Trophoblast cell (in vitro differentiated cells and primary cell): ENCODE results near the gene SLC7A8.

Source experiments
- DNase-seq, 2 donors: peaks; one replicate each; pipeline ENCODE4 v3.0.0-alpha.2; 2016
- H2AFZ ChIP-seq: 2 replicates; pipeline ENCODE4 v1.6.1; 2013; ENCODE audit warnings: low read length, moderate library complexity, mild to moderate bottlenecking; ENCODE audit not compliant: insufficient read depth, poor library complexity
- H2AK5ac ChIP-seq: 2 replicates; pipeline ENCODE4 v1.6.1; 2013; ENCODE audit warnings: mild to moderate bottlenecking, low read length
- H2BK120ac ChIP-seq: 2 replicates; pipeline ENCODE4 v1.6.1; 2013; ENCODE audit warnings: low read length, mild to moderate bottlenecking, moderate library complexity; ENCODE audit not compliant: insufficient read depth, poor library complexity
- H2BK12ac ChIP-seq: 2 replicates; pipeline ENCODE4 v1.6.1; 2013; ENCODE audit warnings: mild to moderate bottlenecking, low read length, moderate library complexity
- H2BK5ac ChIP-seq: 2 replicates; pipeline ENCODE4 v1.6.1; 2013; ENCODE audit warnings: low read length, low read depth, moderate library complexity, mild to moderate bottlenecking; ENCODE audit not compliant: poor library complexity
- H3K14ac ChIP-seq: 2 replicates; pipeline ENCODE4 v1.6.1; 2013; ENCODE audit warnings: mild to moderate bottlenecking, low read length
- H3K18ac ChIP-seq: 2 replicates; pipeline ENCODE4 v1.6.1; 2013; ENCODE audit warnings: mild to moderate bottlenecking, low read length
- H3K23ac ChIP-seq: 2 replicates; pipeline ENCODE4 v1.6.1; 2013; ENCODE audit warnings: low read length
- H3K27ac ChIP-seq: 2 replicates; pipeline ENCODE4 v1.5.1; 2013; ENCODE audit warnings: low read depth, mild to moderate bottlenecking, inconsistent platforms, low read length, moderate library complexity
- H3K27me3 ChIP-seq: 2 replicates; pipeline ENCODE4 v1.6.1; 2013; ENCODE audit warnings: inconsistent platforms, mild to moderate bottlenecking, low read length, moderate library complexity; ENCODE audit not compliant: insufficient read depth
- H3K36me3 ChIP-seq, 2 experiments: 1 replicate in 1 of 2; 2 replicates in 1 of 2; pipeline ENCODE4 v1.6.1; 2013; ENCODE audit warnings: low read length in 2 of 2, mild to moderate bottlenecking in 2 of 2, moderate library complexity in 1 of 2; ENCODE audit not compliant: insufficient read depth in 2 of 2, control insufficient read depth in 1 of 2
- H3K4ac ChIP-seq: 2 replicates; pipeline ENCODE4 v1.6.1; 2013; ENCODE audit warnings: low read depth, mild to moderate bottlenecking, low read length, moderate library complexity
- H3K4me1 ChIP-seq, 2 experiments: 1 replicate in 1 of 2; 2 replicates in 1 of 2; pipeline ENCODE4 v1.6.1; 2013; ENCODE audit warnings: low read length in 2 of 2, mild to moderate bottlenecking in 2 of 2, moderate library complexity in 1 of 2; ENCODE audit not compliant: insufficient read depth in 2 of 2, control insufficient read depth in 1 of 2
- H3K4me2 ChIP-seq: 2 replicates; pipeline ENCODE4 v1.6.1; 2013; ENCODE audit warnings: inconsistent platforms, mild to moderate bottlenecking, low read length, moderate library complexity
- H3K4me3 ChIP-seq: 2 replicates; pipeline ENCODE4 v1.5.1; 2013; ENCODE audit warnings: mild to moderate bottlenecking, low read depth, low read length, inconsistent platforms
- H3K79me1 ChIP-seq: one replicate; pipeline ENCODE4 v1.6.1; 2013; ENCODE audit warnings: low read length
- H3K79me2 ChIP-seq: 2 replicates; pipeline ENCODE4 v1.6.1; 2013; ENCODE audit warnings: low read length, mild to moderate bottlenecking; ENCODE audit not compliant: control insufficient read depth, insufficient read depth, poor library complexity
- H3K9ac ChIP-seq: 2 replicates; pipeline ENCODE4 v1.6.1; 2013; ENCODE audit warnings: mild to moderate bottlenecking, low read length
- H3K9me3 ChIP-seq: 2 replicates; pipeline ENCODE4 v1.6.1; 2013; ENCODE audit warnings: low read depth, mild to moderate bottlenecking, control low read depth, inconsistent platforms, low read length; ENCODE audit not compliant: insufficient read depth
- H4K12ac ChIP-seq: 2 replicates; pipeline ENCODE4 v1.6.1; 2013; ENCODE audit warnings: low read depth, mild to moderate bottlenecking, low read length, moderate library complexity
- H4K8ac ChIP-seq: 2 replicates; pipeline ENCODE4 v1.6.1; 2013; ENCODE audit warnings: low read depth, mild to moderate bottlenecking, low read length, moderate library complexity
- H4K91ac ChIP-seq: one replicate; pipeline ENCODE4 v1.6.1; 2013; ENCODE audit warnings: low read depth, mild to moderate bottlenecking, low read length, moderate library complexity
- WGBS: extraction: QIAGEN DNeasy Blood & Tissue Kit; methylation state at CpG from one replicate; pipeline ENCODE4 v1.1.7; 2013; ENCODE audit warnings: missing lambda C conversion rate; ENCODE audit not compliant: insufficient read length, insufficient coverage; ENCODE audit errors: extremely low coverage; 5-methylcytosine and 5-hydroxymethylcytosine counted together

Gene SLC7A8

DNA sequence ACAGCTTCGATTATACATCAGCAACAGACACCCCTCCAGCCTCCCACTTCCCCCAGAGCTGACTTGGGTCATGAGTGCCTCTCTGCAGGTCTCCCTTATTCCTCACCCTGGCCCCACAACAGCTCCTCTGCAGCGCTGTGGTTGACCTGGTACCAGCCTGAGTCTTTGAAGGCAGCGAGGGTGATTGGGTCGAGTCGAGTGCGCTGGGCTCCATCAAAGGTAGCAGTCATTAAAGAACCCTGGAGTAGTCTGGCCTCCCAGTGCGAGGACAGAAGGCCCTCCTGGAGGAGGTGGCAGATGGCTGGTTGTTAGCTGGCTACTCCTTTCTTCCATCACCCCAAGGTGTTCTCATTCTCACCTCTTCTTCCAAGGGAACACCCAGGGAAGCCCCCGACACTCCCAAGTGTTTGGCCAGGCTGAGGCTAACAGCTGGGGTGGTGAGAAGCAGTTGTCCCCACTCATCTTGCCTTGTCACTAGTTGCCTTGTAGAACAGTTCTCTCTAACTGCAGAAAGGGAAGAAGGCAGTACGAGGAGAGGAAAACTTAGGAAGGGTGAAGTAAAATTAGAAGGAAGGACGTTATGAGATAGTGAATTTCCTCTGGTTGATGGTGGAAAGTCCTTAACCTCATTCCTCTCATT lies 81.4 kb downstream of the SLC7A8 start:
- Histone ChIP-seq H2BK120ac (no peak overlapping the region), H3K27me3 (no peaks in the 10 kb centered on the region), H2AK5ac (no peak overlapping the region), H3K4me1 (peaks cover 0 to 5% of the 10 kb centered on the region in 2 experiments), H3K14ac (no peak overlapping the region), H2AFZ (no peak overlapping the region), H3K9ac (no peak overlapping the region), H3K4me2 (no peak overlapping the region), H2BK12ac (no peak overlapping the region), H3K79me1 (no peaks in the 10 kb centered on the region), H3K23ac (no peak overlapping the region), H4K8ac (no peak overlapping the region), H3K79me2 (no peaks in the 10 kb centered on the region), H4K12ac (no peak overlapping the region), H3K18ac (no peak overlapping the region), H2BK5ac (no peak overlapping the region), H3K9me3 (no peaks in the 10 kb centered on the region), H4K91ac (no peak overlapping the region), H3K4me3 (no peak overlapping the region), H3K4ac (no peak overlapping the region), H3K27ac (no peak overlapping the region), H3K36me3 (peaks cover 3 to 9% of the 10 kb centered on the region in 2 experiments)
- DNase-seq, result no peak
- no CpG with 5 or more reads among the region's 10 CpGs for WGBS

DNA sequence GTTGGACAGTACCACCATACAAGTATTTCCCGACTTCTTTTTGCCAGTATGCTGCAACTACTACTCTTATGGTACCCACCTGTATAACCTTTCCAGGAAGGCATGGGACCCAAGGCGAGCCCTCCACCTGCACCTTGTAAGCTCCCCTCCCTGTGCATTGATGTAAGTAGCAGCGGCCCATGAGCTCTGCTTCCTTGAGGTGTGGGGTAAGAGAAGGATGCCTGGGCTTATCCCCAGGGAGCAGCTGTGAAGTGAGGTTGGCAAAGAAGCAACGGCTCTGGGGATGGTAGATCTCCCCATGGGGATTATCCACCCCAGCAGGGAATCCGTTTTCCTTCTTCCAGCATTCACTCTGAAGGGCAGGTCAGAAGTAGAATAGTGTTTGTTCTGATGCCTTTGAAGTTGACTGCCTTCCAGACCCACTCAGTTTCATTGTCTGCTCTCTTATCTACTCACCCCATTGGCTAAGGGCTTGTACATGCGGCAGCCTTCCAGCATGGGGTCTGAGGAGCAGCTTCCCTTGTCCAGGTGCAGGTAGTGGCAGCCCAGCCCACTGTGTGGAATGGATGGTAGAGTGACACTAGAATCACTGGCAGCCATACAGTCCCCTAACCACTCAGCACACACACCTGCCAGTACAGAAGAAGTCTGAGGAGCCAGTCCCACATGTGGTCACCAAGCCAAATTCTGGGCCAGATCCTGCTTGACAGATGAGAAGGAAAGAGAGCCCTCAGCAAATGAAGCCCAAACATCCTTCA lies 82.1 kb downstream of the SLC7A8 start:
- H4K91ac ChIP-seq, result no peak overlapping the region
- no peaks in the 10 kb centered on the region for H3K79me1 ChIP-seq
- H3K23ac ChIP-seq, result no peak overlapping the region
- peaks cover 2% of the 10 kb centered on the region for H3K79me2 ChIP-seq
- H4K12ac ChIP-seq, result no peak overlapping the region
- no peak overlapping the region for H3K18ac ChIP-seq
- peaks cover 3 to 9% of the 10 kb centered on the region in 2 experiments for H3K36me3 ChIP-seq
- H3K4ac ChIP-seq, result no peak overlapping the region
- WGBS, result no CpG with 5 or more reads among the region's 6 CpGs
- no peak for DNase-seq
- H4K8ac ChIP-seq, result no peak overlapping the region
- H3K4me2 ChIP-seq, result no peak overlapping the region
- no peaks in the 10 kb centered on the region for H3K27me3 ChIP-seq
- H3K4me3 ChIP-seq, result no peak overlapping the region
- no peak overlapping the region for H3K9ac ChIP-seq
- H3K14ac ChIP-seq, result no peak overlapping the region
- H2BK12ac ChIP-seq, result no peak overlapping the region
- no peak overlapping the region for H2BK5ac ChIP-seq
- no peak overlapping the region for H2BK120ac ChIP-seq
- no peak overlapping the region for H2AK5ac ChIP-seq
- H3K27ac ChIP-seq, result no peak overlapping the region
- peaks cover 3 to 9% of the 10 kb centered on the region in 2 experiments for H3K4me1 ChIP-seq
- H3K9me3 ChIP-seq, result no peaks in the 10 kb centered on the region
- H2AFZ ChIP-seq, result no peak overlapping the region

DNA sequence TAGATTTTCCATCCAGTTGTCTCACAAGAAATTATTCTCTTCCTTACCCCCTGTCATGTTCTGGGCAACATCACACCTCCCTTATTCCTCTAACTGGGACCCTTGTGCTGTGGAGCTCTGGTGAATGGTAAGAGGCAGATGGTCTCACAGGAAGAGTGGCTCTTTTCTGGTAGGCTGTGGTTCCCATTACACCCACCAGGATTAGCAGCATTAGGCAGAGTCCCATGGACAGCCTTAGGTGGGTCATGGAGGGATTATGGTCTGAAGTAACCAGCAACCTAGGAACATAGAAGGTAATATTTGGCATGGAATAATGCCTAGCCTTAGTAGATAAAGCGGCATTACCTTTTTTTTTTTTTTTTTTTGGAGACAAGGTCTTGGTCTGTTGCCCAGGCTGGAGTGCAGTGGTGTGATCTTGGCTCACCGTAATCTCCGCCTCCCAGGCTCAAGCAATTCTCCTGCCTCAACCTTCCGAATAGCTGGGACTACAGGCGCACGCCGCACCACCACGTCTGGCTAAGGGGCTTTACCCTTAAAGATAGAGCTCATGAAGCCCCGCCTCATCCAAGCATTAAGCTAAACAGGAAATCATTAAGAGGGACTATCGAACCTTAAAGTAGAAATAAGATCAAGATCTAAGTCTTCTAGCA lies 84.1 kb downstream of the SLC7A8 start:
- H3K14ac ChIP-seq, result no peak overlapping the region

DNA sequence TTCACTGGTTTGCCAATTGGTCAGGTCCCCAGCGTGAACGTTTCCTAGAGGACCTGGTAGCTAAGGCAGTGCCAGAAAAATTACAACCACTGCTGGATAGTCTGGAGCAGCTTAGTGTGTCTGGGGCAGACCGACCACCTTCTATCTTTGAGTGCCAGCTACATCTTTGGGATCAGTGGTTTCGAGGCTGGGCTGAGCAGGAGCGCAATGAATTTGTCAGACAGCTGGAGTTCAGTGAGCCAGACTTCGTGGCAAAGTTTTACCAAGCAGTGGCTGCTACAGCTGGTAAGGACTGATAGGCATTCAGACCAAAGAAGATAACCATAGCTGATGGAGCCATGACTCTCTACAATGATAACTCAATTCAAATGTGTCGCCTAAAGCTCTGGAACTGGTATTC lies 85.7 kb downstream of the SLC7A8 start:
- H2BK12ac ChIP-seq, result no peak overlapping the region
- no CpG with 5 or more reads among the region's 7 CpGs for WGBS
- H2BK120ac ChIP-seq, result no peak overlapping the region
- H2AK5ac ChIP-seq, result no peak overlapping the region
- no peak overlapping the region for H4K8ac ChIP-seq
- H3K4me3 ChIP-seq, result no peak overlapping the region
- H3K23ac ChIP-seq, result no peak overlapping the region
- peak overlapping the region; percentile 54 for H3K18ac ChIP-seq
- peaks cover 5 to 9% of the 10 kb centered on the region in 2 experiments for H3K4me1 ChIP-seq
- no peak overlapping the region for H4K91ac ChIP-seq
- H3K14ac ChIP-seq, result no peak overlapping the region
- H3K4me2 ChIP-seq, result no peak overlapping the region
- H3K27ac ChIP-seq, result no peak overlapping the region
- H3K9me3 ChIP-seq, result no peaks in the 10 kb centered on the region
- DNase-seq, result no peak
- no peaks in the 10 kb centered on the region for H3K27me3 ChIP-seq
- H3K79me2 ChIP-seq, result peaks cover 17% of the 10 kb centered on the region
- no peak overlapping the region for H3K9ac ChIP-seq
- no peak overlapping the region for H4K12ac ChIP-seq
- peaks cover 3 to 9% of the 10 kb centered on the region in 2 experiments for H3K36me3 ChIP-seq
- H2AFZ ChIP-seq, result no peak overlapping the region
- no peak overlapping the region for H2BK5ac ChIP-seq
- no peak overlapping the region for H3K4ac ChIP-seq
- peaks cover 12% of the 10 kb centered on the region for H3K79me1 ChIP-seq

More for the DNA sequence above, 84.1 kb downstream of the SLC7A8 start:
- Histone ChIP-seq H2AFZ (no peak overlapping the region), H2BK12ac (no peak overlapping the region), H3K4me1 (peaks cover 3 to 7% of the 10 kb centered on the region in 2 experiments), H4K8ac (no peak overlapping the region), H3K18ac (no peak overlapping the region), H3K9ac (no peak overlapping the region), H3K9me3 (no peaks in the 10 kb centered on the region), H4K12ac (no peak overlapping the region), H2BK120ac (no peak overlapping the region), H3K36me3 (peaks cover 3 to 9% of the 10 kb centered on the region in 2 experiments), H3K23ac (no peak overlapping the region), H2BK5ac (no peak overlapping the region), H3K4me2 (no peak overlapping the region), H4K91ac (no peak overlapping the region), H3K4ac (no peak overlapping the region), H3K27me3 (no peaks in the 10 kb centered on the region), H3K79me2 (peaks cover 11% of the 10 kb centered on the region), H2AK5ac (no peak overlapping the region), H3K79me1 (peaks cover 11% of the 10 kb centered on the region), H3K27ac (no peak overlapping the region), H3K4me3 (no peak overlapping the region)
- no CpG with 5 or more reads among the region's 10 CpGs for WGBS
- DNase-seq, result no peak
